Stimulated activated CD4-positive, alpha-beta T cell treated with anti-CD3 and anti-CD28 coated beads, Interleukin-15, amount 100 ng/mL, for 48 hours (primary cell): ENCODE results near the gene AKAP14.
"Not testable (repeated sequence)": the region's sequence is repeated elsewhere in the genome, so short reads cannot be mapped to it uniquely, and the experiment has no call there.

Source experiments
- DNase-seq, 2 donors: peaks; one replicate each; pipeline ENCODE4 v3.0.0-alpha.2; 2020; ENCODE audit warnings: low read depth in 2 of 2

AKAP14 gene

GRCh38 chrX:119922391-119922790 lies 26.7 kb downstream of the AKAP14 start:
- not testable (repeated sequence) for DNase-seq

- DNase-seq = no peak
Measured at GRCh38 chrX:119935215-119935874, 39.7 kb downstream of the AKAP14 start.

- DNase-seq = no peak
Measured at GRCh38 chrX:119941336-119941735, 45.6 kb downstream of the AKAP14 start.

DNA sequence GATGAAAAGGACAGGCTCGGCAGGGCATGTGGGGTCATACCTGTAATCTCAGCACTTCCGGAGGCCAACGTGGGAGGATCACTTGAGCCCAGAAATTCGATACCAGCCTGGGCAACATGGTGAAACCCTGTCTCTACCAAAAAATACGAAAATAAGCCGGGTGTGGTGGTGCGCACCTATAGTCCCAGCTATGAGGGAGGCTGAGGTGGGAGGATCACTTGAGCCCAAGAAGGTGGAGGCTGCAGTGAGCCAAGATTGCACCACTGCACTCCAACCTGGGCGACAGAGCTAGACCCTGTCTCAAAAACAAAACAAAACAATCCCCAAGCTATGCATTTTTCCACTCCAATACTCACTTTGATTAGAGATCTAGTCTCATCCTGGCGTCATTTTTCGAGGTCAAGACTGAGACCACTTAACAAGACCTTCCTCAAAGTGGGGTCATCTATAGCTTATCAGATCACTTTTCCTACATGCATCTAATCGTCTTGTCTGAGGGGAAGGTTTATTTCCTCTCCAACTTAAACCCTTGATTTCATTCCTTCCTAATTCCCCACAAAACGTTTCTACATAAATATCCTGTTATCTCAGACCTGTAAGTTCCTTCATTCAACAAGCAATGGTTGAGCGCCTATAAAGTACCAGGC lies 46.6 kb downstream of the AKAP14 start:
- no peak for DNase-seq

DNA sequence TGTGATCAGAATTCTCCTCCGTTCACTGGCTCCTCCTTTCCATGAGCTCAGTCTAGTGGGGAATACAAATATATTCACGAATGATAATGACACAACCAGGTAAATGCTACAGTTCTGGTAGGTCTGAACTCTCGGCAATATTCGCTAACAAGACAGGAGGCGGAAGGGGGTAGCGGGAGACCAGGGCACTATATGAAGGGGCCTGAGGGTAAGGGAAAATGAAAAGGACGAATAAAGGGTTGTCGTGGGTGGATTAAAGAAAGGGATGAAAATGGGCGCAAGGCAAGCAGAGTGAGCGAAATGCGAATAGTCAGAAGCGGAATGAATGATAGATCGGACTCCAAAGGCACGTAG lies 47.1 kb downstream of the AKAP14 start:
- DNase-seq = no peak

GRCh38 chrX:119943185-119943988 lies 47.7 kb downstream of the AKAP14 start, which contains the start of gene NKAP:
NKAP (minus strand) TSS chrX:119943751; CDS start chrX:119943605, 146 bp downstream.
- DNase-seq = peak; percentile 60 to 65

GRCh38 chrX:119945481-119945880 lies 49.8 kb downstream of the AKAP14 start:
- DNase-seq = no peak

- DNase-seq = no peak
Measured at GRCh38 chrX:119948381-119948780, 52.7 kb downstream of the AKAP14 start.

DNA sequence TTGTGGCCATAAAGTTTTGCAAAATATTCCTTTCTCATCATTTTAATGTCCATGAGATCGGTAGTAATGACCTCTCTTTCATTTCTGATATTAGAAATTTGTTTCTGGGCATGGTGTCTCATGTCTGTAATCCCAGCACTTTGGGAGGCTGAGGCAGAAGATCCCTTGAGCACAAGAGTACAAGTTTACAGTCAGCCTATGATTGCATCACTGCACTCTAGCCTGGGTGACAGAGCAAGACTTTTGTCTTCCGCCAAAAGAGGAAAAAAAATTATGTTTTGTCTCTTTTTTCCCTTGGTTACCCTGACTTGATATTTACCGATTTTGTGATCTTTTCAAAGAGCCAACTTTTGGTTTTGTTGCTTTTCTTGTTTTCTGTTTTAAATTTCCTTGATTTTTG lies 58.7 kb downstream of the AKAP14 start:
- DNase-seq = no peak

DNA sequence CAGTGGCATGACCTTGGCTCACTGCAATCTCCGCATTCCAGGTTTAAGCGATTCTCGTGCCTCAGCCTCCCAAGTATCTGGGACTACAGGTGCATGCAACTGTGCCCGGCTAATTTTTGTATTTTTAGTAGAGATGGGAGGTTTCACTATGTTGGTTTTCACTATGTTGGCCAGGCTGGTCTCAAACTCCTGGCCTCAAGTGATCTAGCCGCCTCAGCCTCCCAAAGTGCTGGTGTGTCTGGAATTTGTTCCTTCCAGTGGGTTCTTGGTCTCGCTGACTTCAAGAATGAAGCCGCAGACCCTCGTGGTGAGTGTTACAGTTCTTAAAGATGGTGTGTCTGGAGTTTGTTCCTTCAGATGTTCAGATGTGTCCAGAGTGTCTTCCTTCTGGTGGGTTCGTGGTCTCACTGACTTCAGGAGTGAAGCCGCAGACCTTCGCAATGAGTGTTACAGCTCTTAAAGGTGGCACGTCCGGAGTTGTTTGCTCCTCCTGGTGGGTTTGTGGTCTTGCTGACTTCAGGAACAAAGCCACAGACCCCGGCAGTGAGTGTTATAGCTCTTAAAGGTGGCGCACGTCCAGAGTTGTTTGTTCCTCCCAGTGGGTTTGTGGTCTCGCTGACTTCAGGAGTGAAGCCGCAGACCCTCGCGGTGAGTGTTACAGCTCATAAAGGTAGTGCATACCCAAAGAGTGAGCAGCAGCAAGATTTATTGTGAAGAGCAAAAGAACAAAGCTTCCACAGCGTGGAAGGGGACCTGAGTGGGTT lies 60.3 kb downstream of the AKAP14 start:
- DNase-seq = peak; percentile 23 to 24

GRCh38 chrX:119960625-119961024 lies 64.9 kb downstream of the AKAP14 start:
- no peak for DNase-seq

DNA sequence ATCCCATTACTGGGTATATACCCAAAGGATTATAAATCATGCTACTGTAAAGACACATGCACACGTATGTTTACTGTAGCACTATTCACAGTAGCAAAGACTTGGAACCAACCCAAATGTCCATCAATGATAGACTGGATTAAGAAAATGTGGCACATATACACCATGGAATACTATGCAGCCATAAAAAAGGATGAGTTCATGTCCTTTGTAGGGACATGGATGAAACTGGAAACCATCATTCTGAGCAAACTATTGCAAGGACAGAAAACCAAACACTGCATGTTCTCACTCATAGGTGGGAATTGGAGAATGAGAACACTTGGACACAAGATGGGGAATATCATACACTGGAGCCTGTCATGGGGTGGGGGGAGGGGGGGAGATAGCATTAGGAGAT lies 71.1 kb downstream of the AKAP14 start:
- DNase-seq = not testable (repeated sequence)
